Inflammatory macrophage treated with lipopolysaccharide for 1 hour (primary cell): Measurements from ENCODE around the gene TBCD.

ENCODE experiments used
- DNase-seq, 2 donors: peaks; one replicate each; pipeline ENCODE4 v3.0.0-alpha.2; 2020 to 2022

TBCD gene

GRCh38 chr17:82927661-82928601, 176.1 kb downstream of the TBCD start:
- DNase-seq = no peak

GRCh38 chr17:82929011-82929622, 177.3 kb downstream of the TBCD start:
- no peak for DNase-seq

DNA sequence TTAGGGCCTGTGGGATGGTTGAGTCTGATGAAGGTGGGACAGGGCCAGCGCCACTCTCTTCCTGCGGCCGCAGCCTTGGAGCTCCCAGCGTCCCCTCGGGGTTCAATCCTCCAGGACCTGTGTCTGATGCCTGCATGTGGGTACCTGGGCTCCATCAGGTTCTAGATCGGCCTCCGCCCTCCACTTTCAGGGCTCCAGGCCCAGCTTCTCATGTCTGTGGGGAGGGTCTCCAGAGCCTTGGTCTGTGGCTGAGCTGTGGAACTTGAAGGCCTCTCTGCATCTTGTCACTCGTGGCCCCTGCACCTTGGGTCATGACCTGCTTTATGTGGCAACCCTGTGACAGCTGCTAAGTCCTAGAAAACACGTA, 177.8 kb downstream of the TBCD start:
- DNase-seq = no peak

DNA sequence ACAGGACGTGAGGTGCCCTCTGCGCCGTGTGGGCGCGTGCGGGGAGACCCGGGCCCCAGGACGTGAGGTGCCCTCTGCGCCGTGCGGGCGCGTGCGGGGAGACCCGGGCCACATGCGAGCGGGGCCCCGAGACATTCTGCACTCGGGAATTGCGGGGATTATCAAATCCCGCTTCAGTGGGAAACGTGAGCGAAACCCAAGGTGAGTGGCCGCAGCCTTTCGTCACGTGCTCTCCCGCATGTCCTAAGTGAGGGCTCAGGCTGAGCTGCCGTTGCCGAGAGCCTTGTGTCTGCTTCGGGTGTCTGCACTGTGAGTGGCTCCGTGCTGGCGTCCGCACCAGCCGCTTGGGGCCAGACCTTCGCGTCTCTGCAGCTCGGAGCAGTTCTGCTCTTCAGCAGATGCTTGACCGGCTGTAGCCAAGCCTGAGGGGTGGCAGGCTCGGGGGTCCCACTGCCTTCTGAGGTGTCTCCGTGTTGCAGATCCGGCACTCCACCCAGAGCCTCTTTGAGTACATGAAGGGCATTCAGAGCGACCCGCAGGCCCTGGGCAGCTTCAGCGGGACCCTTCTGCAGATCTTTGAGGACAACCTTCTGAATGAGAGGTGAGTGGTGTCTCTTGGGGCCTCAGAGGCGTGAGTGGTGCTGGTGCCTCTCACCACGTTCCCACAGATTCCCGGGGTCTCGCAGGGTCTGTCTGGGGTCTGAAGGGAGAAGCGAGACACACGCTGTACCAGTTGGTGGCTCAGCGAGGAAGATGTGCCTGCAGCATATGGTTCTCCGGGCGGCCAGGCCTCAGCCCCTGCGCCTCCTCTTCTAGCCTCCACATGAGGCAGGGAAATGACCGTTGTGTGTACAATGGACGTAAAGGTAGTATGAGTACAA, 178.4 kb downstream of the TBCD start:
- no peak for DNase-seq

- no peak for DNase-seq
Measured at GRCh38 chr17:82930924-82931698, 179.2 kb downstream of the TBCD start.

- DNase-seq = peak; percentile 64 to 80
Measured at GRCh38 chr17:82931699-82932517, 180.0 kb downstream of the TBCD start.

- DNase-seq = no peak
Measured at GRCh38 chr17:82932518-82933310, 180.8 kb downstream of the TBCD start.

- DNase-seq = no peak
Measured at GRCh38 chr17:82933911-82934310, 182.0 kb downstream of the TBCD start.

DNA sequence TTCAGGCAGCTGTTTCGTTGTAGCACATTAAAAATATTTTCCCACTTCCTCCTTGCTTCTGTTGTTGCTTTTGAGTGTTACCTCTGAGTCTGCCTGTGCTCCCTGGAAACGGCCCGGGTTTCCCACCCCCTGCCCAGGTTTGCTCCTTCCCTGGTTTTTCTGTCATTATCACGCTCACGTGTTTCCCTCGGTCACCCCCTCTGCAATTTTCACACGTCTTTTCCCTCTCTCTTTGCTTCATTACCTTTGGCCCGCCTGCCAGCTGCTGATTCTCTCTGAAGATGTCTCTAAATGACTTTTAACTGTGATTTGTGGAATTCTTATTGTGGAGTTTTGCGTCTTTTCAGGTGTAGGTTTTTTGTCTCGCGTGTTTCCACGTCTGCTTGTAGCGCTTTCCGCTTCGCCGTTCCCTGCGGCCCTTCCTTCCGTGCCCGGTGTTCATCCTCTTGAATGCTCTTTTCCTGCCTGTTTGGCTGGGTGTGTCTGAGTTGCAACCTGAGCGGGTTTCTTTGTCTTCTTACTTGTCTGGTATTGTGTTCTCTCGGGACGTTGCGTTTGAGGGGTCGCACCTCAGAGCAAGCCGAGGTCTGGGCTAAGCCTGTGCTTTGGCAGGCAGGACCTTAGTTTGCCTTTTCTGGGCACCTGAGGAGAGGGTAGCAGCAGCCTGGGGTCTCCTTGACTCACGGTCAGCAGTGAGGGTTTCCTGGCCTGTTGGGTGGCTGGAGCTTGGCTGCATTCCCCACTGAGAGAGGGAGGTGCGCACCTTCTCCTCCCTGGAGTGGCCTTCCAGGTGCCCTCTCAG, 184.3 kb downstream of the TBCD start:
- no peak for DNase-seq

DNA sequence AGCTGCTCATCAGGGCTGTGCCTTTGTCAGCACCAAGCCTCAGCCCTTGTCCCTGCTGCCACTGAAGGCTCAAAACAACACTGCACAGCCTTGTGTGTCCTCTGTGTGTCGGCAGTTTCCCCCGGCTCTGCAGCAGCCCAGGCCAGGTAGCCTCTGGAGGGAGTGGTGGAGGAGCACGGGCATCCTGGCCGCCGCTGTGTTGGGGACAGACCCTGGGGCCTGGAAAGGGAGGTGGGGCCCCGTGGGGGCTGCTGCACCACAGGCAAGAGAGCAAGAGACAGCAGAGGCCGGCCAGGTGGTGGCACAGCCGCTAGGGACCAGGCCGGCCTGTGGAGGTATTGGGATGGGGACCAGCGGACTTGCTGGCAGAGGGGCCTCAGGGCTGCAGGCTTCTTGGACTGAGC, 184.9 kb downstream of the TBCD start:
- DNase-seq = no peak

GRCh38 chr17:82937411-82938371, 185.8 kb downstream of the TBCD start:
- DNase-seq = no peak

GRCh38 chr17:82938486-82938872, 186.6 kb downstream of the TBCD start:
- DNase-seq = no peak

DNA sequence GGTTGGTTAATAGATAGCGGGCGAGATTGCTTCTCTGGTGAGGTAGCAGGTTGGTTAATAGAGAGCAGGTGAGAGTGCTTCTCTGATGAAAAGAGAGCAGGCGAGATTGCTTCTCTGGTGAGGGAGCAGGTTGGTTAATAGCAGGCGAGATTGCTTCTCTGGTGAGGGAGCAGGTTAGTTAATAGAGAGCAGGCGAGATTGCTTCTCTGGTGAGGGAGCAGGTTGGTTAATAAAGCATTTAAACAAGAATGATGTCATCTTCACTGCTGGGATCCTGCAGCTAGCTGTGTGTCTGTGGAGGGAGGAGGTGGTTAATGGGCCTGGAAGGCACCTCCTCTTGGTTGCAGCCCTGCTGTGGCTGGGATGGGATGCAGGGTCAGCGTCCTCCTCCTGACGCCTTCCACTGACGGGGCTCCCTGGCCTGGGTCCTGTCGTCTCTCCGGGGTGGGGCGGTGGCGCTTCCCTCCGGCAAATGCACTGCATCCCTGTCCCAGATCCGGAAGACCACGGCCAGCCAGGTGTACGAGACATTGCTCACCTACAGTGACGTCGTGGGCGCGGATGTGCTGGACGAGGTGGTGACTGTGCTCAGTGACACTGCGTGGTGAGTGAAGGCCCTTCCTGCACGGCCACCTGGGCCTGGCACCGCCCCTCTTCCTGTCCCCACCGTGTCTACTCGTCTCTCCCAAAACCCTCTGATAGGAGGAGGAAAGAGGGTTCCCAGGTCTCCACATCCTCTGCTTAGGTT, 187.2 kb downstream of the TBCD start:
- DNase-seq = no peak

DNA sequence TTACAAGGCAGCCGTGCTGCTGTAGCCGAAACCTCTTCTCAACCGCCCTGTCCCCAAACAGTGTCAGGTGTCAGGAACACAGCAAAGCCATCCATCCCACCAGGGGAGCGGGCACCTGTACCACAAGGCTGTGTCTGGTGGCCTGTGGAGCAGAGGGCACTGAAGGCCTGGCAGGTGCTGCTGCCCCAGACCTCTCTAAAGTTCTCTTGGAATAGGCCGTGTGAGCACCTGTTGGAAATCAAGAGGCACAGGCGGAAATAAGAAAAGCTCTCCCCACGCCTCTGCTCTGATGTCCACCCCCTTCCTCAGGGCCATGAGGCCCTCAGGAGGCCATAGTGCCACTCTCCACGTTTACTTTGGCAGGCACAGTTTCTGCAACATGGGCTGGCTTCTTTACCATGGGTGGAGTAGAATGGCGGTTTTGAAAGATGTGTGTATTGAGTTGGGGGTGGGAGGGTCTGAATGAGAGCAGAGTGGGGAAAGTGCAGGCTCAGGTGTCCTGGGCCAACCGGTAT, 187.8 kb downstream of the TBCD start:
- no peak for DNase-seq

- no peak for DNase-seq
Measured at GRCh38 chr17:82940226-82941020, 188.6 kb downstream of the TBCD start.
